SK-MEL-5 (cell line): ENCODE measurements around the gene GPX7. TPM values are rescaled to one million over a fixed set of nuclear protein-coding genes. Genes with fewer than 3 reads are reported as not detected.

Experiments used
- DNase-seq: peaks from one replicate; pipeline ENCODE4 v3.0.0-alpha.2; 2016; ENCODE audit warnings: low read depth, low spot score
- in situ Hi-C: cut with HindIII; loops from 2 replicates; pipeline ENCODE4 v1.10.0; 2016; ENCODE audit warnings: low sequenced_read_pairs, high pct_unique_total_duplicates, low pct_unique_long_range_greater_than_20kb
- total RNA-seq: library from RNA; depleted of rRNA; stranded (reverse); fragments of >200 nt; shearing (Covaris generic); gene quantifications from 2 replicates; pipeline ENCODE4 v1.2.3, GENCODE V29; 2014; rRNA removed

The GPX7 gene
- total RNA-seq, 1 experiment from 2014 or later, result not detected

- no peak for DNase-seq
- in situ Hi-C loops, result no loop called here
Observed at GRCh38 chr1:52640697-52641096, 38.5 kb downstream of the GPX7 start.

- DNase-seq, result no peak
- in situ Hi-C loops, result no loop called here
Observed at GRCh38 chr1:52641307-52641706, 39.1 kb downstream of the GPX7 start.

GRCh38 chr1:52645261-52645660 lies 43.1 kb downstream of the GPX7 start:
- in situ Hi-C loops, result no loop called here

GRCh38 chr1:52651904-52652303 lies 49.7 kb downstream of the GPX7 start:
- in situ Hi-C loops, result no loop called here
- DNase-seq, result peak; percentile 28

More at GRCh38 chr1:52645261-52645660, 43.1 kb downstream of the GPX7 start:
- DNase-seq, result no peak

- DNase-seq, result no peak
- in situ Hi-C loops, result no loop called here
Observed at GRCh38 chr1:52653207-52653849, 51.2 kb downstream of the GPX7 start.

GRCh38 chr1:52654063-52654462 lies 51.9 kb downstream of the GPX7 start:
- in situ Hi-C loops, result no loop called here
- no peak for DNase-seq

GRCh38 chr1:52657702-52658101 lies 55.5 kb downstream of the GPX7 start:
- in situ Hi-C loops, result no loop called here
- DNase-seq, result no peak

Other genes with a start within 250 kb of the GPX7 start
- gene CC2D1B, start 236.2 kb upstream of the GPX7 start, total RNA-seq, result 38.5 and 41.9 TPM in 2 replicates
- 9.8 and 10.3 TPM in 2 replicates for gene ORC1, start 197.9 kb upstream of the GPX7 start, total RNA-seq
- 8.5 and 11.0 TPM in 2 replicates for gene PRPF38A, start 197.8 kb upstream of the GPX7 start, total RNA-seq
- gene TUT4, start 49.3 kb upstream of the GPX7 start, total RNA-seq, result 19.1 and 20.7 TPM in 2 replicates
- gene SHISAL2A, start 30.8 kb downstream of the GPX7 start, total RNA-seq, result not detected in 2 replicates
- gene COA7, start 96.0 kb downstream of the GPX7 start, total RNA-seq, result 13.1 and 14.0 TPM in 2 replicates
- 25.3 and 26.6 TPM in 2 replicates for gene ZYG11B, start 124.1 kb downstream of the GPX7 start, total RNA-seq
- not detected in 2 replicates for gene ZYG11A, start 240.4 kb downstream of the GPX7 start, total RNA-seq